MM.1S (cell line): ENCODE data around the gene TMEM175.

Experiments used
- DNase-seq: peaks from one replicate; pipeline ENCODE4 v3.0.0-alpha.2; 2015
- H2AFZ ChIP-seq: fragments of 300-600 bp; sonication (generic); 2 replicates; pipeline ENCODE4 v1.6.0; 2016; ENCODE audit warnings: antibody characterized with exemption, low read length
- H3F3A ChIP-seq: fragments of 300-600 bp; sonication (generic); 2 replicates; pipeline ENCODE4 v1.6.1; 2016; ENCODE audit warnings: mild to moderate bottlenecking, antibody characterized with exemption, low read length, moderate library complexity, mixed read lengths; ENCODE audit not compliant: insufficient read depth
- H3K27ac ChIP-seq: fragments of 300-600 bp; sonication (generic); 2 replicates; pipeline ENCODE4 v1.5.1; 2016; ENCODE audit warnings: mild to moderate bottlenecking, low read length
- H3K27me3 ChIP-seq: fragments of 300-600 bp; sonication (generic); replicated peaks from 2 replicates; pipeline ENCODE4 v1.6.0; 2016; ENCODE audit warnings: low read length; ENCODE audit not compliant: insufficient read depth
- H3K36me3 ChIP-seq: fragments of 300-600 bp; sonication (generic); replicated peaks from 2 replicates; pipeline ENCODE4 v1.6.1; 2016; ENCODE audit warnings: mild to moderate bottlenecking, low read length, mixed read lengths; ENCODE audit not compliant: insufficient read depth
- H3K4me1 ChIP-seq: fragments of 300-600 bp; sonication (generic); 2 replicates; pipeline ENCODE4 v1.6.1; 2016; ENCODE audit warnings: low read length, mixed read lengths
- H3K4me2 ChIP-seq: fragments of 300-600 bp; sonication (generic); 2 replicates; pipeline ENCODE4 v1.6.0; 2016; ENCODE audit warnings: low read depth, low read length
- H3K4me3 ChIP-seq: fragments of 300-600 bp; sonication (generic); 2 replicates; pipeline ENCODE4 v1.5.1; 2016; ENCODE audit warnings: low read length, mixed read lengths
- H3K79me2 ChIP-seq: fragments of 300-600 bp; sonication (generic); 2 replicates; pipeline ENCODE4 v1.6.1; 2016; ENCODE audit warnings: mixed run types, low read length, mixed read lengths
- H3K9ac ChIP-seq: fragments of 300-600 bp; sonication (generic); 2 replicates; pipeline ENCODE4 v1.6.1; 2016; ENCODE audit warnings: low read length, mixed read lengths
- H3K9me2 ChIP-seq: fragments of 300-600 bp; sonication (generic); replicated peaks from 2 replicates; pipeline ENCODE4 v1.6.1; 2016; ENCODE audit warnings: mild to moderate bottlenecking, low read length, mixed read lengths; ENCODE audit not compliant: insufficient read depth
- H3K9me3 ChIP-seq: fragments of 300-600 bp; sonication (generic); replicated peaks from 2 replicates; pipeline ENCODE4 v1.6.1; 2016; ENCODE audit warnings: mild to moderate bottlenecking, low read length, mixed read lengths; ENCODE audit not compliant: insufficient read depth
- H4K20me1 ChIP-seq: fragments of 300-600 bp; sonication (generic); 2 replicates; pipeline ENCODE4 v1.6.1; 2016; ENCODE audit warnings: mild to moderate bottlenecking, low read length, moderate library complexity, mixed read lengths; ENCODE audit not compliant: insufficient read depth
- EZH2 ChIP-seq: fragments of 300-600 bp; sonication (generic); optimal IDR thresholded peaks from 2 replicates; pipeline ENCODE3; 2017; ENCODE audit warnings: low read depth, mild to moderate bottlenecking, antibody characterized with exemption, low read length, mixed read lengths
- EZH2phosphoT487 ChIP-seq: fragments of 300-600 bp; sonication (generic); IDR thresholded peaks from 2 replicates; pipeline ENCODE4 v1.6.1; 2018; ENCODE audit warnings: antibody characterized with exemption, low read length
- TF ChIP-seq, protein P1 (sequence below): fragments of 300-600 bp; sonication (generic); IDR thresholded peaks from 2 replicates; pipeline ENCODE4 v1.5.1; 2016; ENCODE audit warnings: antibody characterized with exemption, low read length, mixed read lengths

The TMEM175 gene

DNA sequence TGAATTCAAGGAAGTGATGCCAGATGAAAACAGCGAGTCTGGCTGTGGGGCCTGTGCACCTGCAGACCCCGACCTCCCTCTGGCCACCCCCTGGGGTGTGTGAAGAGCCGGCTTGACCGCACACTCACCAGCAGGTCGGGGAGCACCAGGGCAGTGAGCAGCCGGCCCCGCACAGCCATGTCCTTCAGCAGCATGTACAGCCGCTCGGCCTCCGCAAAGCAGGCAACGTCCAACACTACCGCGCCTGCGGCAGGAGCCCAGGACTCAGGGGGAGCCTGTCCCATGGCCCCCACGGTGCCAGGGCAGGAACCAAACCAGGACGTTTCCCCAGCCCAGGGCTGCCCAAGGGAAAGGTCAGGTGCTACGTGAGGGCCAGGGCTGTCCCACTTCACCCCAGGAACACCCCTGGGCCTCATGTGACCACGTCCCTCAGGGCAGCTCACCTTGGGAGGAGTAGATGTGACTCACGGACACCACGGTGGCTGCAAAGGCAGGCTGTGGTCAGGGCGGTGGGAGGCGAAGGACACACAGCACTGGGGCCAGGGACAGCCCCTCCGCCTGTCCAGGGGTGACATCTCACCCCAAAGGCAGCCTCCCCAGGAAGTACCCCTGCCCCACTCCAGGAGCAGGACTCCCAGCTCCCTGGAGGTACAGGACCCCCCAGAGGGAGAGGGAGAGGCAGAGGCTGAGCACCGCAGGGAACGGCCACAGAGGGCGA lies 32.9 kb downstream of the TMEM175 start:
- Histone ChIP-seq H3K27ac (no peak overlapping the region), H4K20me1 (no peaks in the 10 kb centered on the region), H3K79me2 (no peaks in the 10 kb centered on the region), H3K9me3 (no peaks in the 10 kb centered on the region), H3K4me1 (no peaks in the 10 kb centered on the region), H3K27me3 (no peaks in the 10 kb centered on the region), H3K36me3 (no peaks in the 10 kb centered on the region), H3K9ac (no peak overlapping the region), H3K9me2 (no peaks in the 10 kb centered on the region), H3K4me2 (no peak overlapping the region), H3F3A (no peaks in the 10 kb centered on the region), H2AFZ (no peak overlapping the region), H3K4me3 (no peak overlapping the region)
- TF ChIP-seq EZH2phosphoT487 (no peak), EZH2 (no peak)
- TF ChIP-seq, protein P1, sequence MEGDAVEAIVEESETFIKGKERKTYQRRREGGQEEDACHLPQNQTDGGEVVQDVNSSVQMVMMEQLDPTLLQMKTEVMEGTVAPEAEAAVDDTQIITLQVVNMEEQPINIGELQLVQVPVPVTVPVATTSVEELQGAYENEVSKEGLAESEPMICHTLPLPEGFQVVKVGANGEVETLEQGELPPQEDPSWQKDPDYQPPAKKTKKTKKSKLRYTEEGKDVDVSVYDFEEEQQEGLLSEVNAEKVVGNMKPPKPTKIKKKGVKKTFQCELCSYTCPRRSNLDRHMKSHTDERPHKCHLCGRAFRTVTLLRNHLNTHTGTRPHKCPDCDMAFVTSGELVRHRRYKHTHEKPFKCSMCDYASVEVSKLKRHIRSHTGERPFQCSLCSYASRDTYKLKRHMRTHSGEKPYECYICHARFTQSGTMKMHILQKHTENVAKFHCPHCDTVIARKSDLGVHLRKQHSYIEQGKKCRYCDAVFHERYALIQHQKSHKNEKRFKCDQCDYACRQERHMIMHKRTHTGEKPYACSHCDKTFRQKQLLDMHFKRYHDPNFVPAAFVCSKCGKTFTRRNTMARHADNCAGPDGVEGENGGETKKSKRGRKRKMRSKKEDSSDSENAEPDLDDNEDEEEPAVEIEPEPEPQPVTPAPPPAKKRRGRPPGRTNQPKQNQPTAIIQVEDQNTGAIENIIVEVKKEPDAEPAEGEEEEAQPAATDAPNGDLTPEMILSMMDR: no peak
- no peak for DNase-seq

DNA sequence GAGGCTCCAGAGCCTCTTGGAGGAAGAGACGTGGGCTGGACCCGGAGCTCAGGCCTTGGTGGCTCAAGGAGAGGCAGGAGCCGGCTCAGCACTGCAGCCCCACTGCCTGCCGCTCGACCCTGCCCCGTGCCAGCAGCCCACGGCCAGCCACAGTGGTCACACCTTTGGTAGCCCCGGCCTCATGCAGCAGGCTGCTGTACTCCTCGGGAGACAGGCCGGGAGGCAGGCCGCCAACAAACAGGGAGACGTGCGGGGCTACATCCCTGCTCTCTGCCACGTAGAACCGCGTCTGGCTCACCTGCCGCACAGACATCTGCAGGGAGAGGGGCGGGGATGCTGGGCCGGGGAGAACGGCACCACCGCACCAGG lies 33.5 kb downstream of the TMEM175 start:
- Histone ChIP-seq H3K4me1 (no peaks in the 10 kb centered on the region), H3K9me2 (no peaks in the 10 kb centered on the region), H3K27ac (no peak overlapping the region), H3K79me2 (no peaks in the 10 kb centered on the region), H3K4me3 (no peak overlapping the region), H3K4me2 (no peak overlapping the region), H3K36me3 (no peaks in the 10 kb centered on the region), H3K9me3 (no peaks in the 10 kb centered on the region), H4K20me1 (no peaks in the 10 kb centered on the region), H3K27me3 (no peaks in the 10 kb centered on the region), H3K9ac (no peak overlapping the region), H3F3A (no peaks in the 10 kb centered on the region), H2AFZ (no peak overlapping the region)
- no peak for TF ChIP-seq EZH2
- TF ChIP-seq EZH2phosphoT487: no peak
- TF ChIP-seq, protein P1: no peak
- no peak for DNase-seq

GRCh38 chr4:966266-967112 lies 34.2 kb downstream of the TMEM175 start:
- Histone ChIP-seq H3K9me3 (no peaks in the 10 kb centered on the region), H3K4me3 (no peak overlapping the region), H3F3A (no peaks in the 10 kb centered on the region), H4K20me1 (no peaks in the 10 kb centered on the region), H3K79me2 (no peaks in the 10 kb centered on the region), H3K4me2 (no peak overlapping the region), H3K4me1 (no peaks in the 10 kb centered on the region), H3K36me3 (no peaks in the 10 kb centered on the region), H3K27ac (no peak overlapping the region), H3K27me3 (no peaks in the 10 kb centered on the region), H3K9me2 (no peaks in the 10 kb centered on the region), H3K9ac (no peak overlapping the region), H2AFZ (no peak overlapping the region)
- DNase-seq: no peak
- TF ChIP-seq, protein P1: no peak
- no peak for TF ChIP-seq EZH2phosphoT487
